ENCODE data around the gene CSNK1A1.
"Not testable (repeated sequence)": the region's sequence is repeated elsewhere in the genome, so short reads cannot be mapped to it uniquely, and the experiment has no call there.

- not testable (repeated sequence) for TF ChIP-seq CTCF (conservative IDR thresholded peaks at IDR 0.05); EZH2 (IDR thresholded peaks at IDR 0.05; ENCODE audit: low read depth)
Measured at GRCh38 chr5:149461907-149462306, 89.3 kb downstream of the CSNK1A1 start.
